ENCODE data around the gene NIF3L1.
A peak's percentile ranks its signal among the peaks of the same experiment; 100 is the strongest.

NIF3L1 gene

GRCh38 chr2:200888704-200889625 is at the start of gene NIF3L1, which contains the start of gene PPIL3:
Gene NIF3L1, plus strand, starts transcription at chr2:200889371. Its CDS starts 2,573 bp downstream, at chr2:200891944.
Gene PPIL3, minus strand, starts transcription at chr2:200889077. Its CDS starts 1,462 bp downstream, at chr2:200887615.
- DNase-seq (ENCODE audit: extremely low read depth in 1 of 2, low read depth in 1 of 2), result peak; percentile 91

- DNase-seq (ENCODE audit: extremely low read depth in 1 of 2, low read depth in 1 of 2), result no peak
Observed at GRCh38 chr2:200839513-200839912, 49.7 kb upstream of the NIF3L1 start.

- no peak for DNase-seq (ENCODE audit: extremely low read depth in 1 of 2, low read depth in 1 of 2)
Observed at GRCh38 chr2:200843993-200844948, 44.9 kb upstream of the NIF3L1 start.

GRCh38 chr2:200845194-200845593 is 44.0 kb upstream of the NIF3L1 start:
- DNase-seq (ENCODE audit: extremely low read depth in 1 of 2, low read depth in 1 of 2), result no peak

GRCh38 chr2:200845669-200846325 is 43.4 kb upstream of the NIF3L1 start:
- no peak for DNase-seq (ENCODE audit: extremely low read depth in 1 of 2, low read depth in 1 of 2)

- no peak for DNase-seq (ENCODE audit: extremely low read depth in 1 of 2, low read depth in 1 of 2)
Observed at GRCh38 chr2:200847269-200847668, 41.9 kb upstream of the NIF3L1 start.

- no peak for DNase-seq (ENCODE audit: extremely low read depth in 1 of 2, low read depth in 1 of 2)
Observed at GRCh38 chr2:200847939-200848338, 41.2 kb upstream of the NIF3L1 start.

GRCh38 chr2:200850512-200851256 is 38.5 kb upstream of the NIF3L1 start:
- no peak for DNase-seq (ENCODE audit: extremely low read depth in 1 of 2, low read depth in 1 of 2)

GRCh38 chr2:200851398-200852248 is 37.5 kb upstream of the NIF3L1 start:
- no peak for DNase-seq (ENCODE audit: extremely low read depth in 1 of 2, low read depth in 1 of 2)

- DNase-seq (ENCODE audit: extremely low read depth in 1 of 2, low read depth in 1 of 2), result no peak
Observed at GRCh38 chr2:200852605-200853004, 36.6 kb upstream of the NIF3L1 start.

- no peak for DNase-seq (ENCODE audit: extremely low read depth in 1 of 2, low read depth in 1 of 2)
Observed at GRCh38 chr2:200856806-200857205, 32.4 kb upstream of the NIF3L1 start.

- DNase-seq (ENCODE audit: extremely low read depth in 1 of 2, low read depth in 1 of 2), result no peak
Observed at GRCh38 chr2:200860092-200860795, 28.9 kb upstream of the NIF3L1 start.

- DNase-seq (ENCODE audit: extremely low read depth in 1 of 2, low read depth in 1 of 2), result no peak
Observed at GRCh38 chr2:200861617-200862155, 27.5 kb upstream of the NIF3L1 start.

GRCh38 chr2:200862532-200863000 is 26.6 kb upstream of the NIF3L1 start:
- peak in 1 of 2 donors; percentile 41 for DNase-seq (ENCODE audit: extremely low read depth in 1 of 2, low read depth in 1 of 2)

GRCh38 chr2:200863782-200864175 is 25.4 kb upstream of the NIF3L1 start:
- no peak for DNase-seq (ENCODE audit: extremely low read depth in 1 of 2, low read depth in 1 of 2)

GRCh38 chr2:200864176-200865034 is 24.8 kb upstream of the NIF3L1 start, which contains the start of gene CLK1:
Gene CLK1, minus strand, starts transcription at chr2:200864658. Its CDS starts 2,796 bp downstream, at chr2:200861862.
- peak; percentile 82 to 97 for DNase-seq (ENCODE audit: extremely low read depth in 1 of 2, low read depth in 1 of 2)

GRCh38 chr2:200869014-200869413 is 20.2 kb upstream of the NIF3L1 start:
- DNase-seq (ENCODE audit: extremely low read depth in 1 of 2, low read depth in 1 of 2), result no peak
